HepG2 (cell line): ENCODE data around the gene TAS1R1. TPM values are rescaled to one million over a fixed set of nuclear protein-coding genes. Genes with fewer than 3 reads are reported as not detected.
A peak's percentile ranks its signal among the peaks of the same experiment; 100 is the strongest.

Experiments used
- ASH2L ChIP-seq: fragments of 300-600, 200-600 bp; sonication (generic); IDR thresholded peaks from 2 replicates; pipeline ENCODE4 v1.7.0; 2017; ENCODE audit warnings: low read depth, mild to moderate bottlenecking, moderate library complexity, mixed read lengths, low read length; ENCODE audit not compliant: insufficient read length
- CCAR2 ChIP-seq: fragments of 200-400 bp; formaldehyde crosslinking; optimal IDR thresholded peaks from 2 replicates; pipeline ENCODE3; 2018; ENCODE audit warnings: low read depth, mild to moderate bottlenecking, low read length, moderate library complexity
- CEBPB ChIP-seq: IDR thresholded peaks from 2 replicates; pipeline ENCODE4 v1.6.1; 2011; ENCODE audit warnings: low read depth, low read length, improper control_type of control experiment, borderline replicate concordance
- FOXK1 ChIP-seq: sonication (generic); formaldehyde crosslinking; IDR thresholded peaks from 2 replicates; pipeline ENCODE4 v1.4.0; 2020; ENCODE audit warnings: low read depth, missing genetic modification reagents, borderline replicate concordance
- GFI1 ChIP-seq: sonication (generic); formaldehyde crosslinking; IDR thresholded peaks from 2 replicates; pipeline ENCODE4 v1.5.0; 2020; ENCODE audit warnings: missing genetic modification reagents, mild to moderate bottlenecking, borderline replicate concordance
- HMGXB4 ChIP-seq, 2 experiments: sonication (generic) in 1 of 2; formaldehyde crosslinking in 1 of 2; IDR thresholded peaks; 2 replicates each; pipeline versions ENCODE4 v1.4.0 to v1.6.1; 2018 to 2020; ENCODE audit warnings: missing genetic modification reagents in 2 of 2, borderline replicate concordance in 1 of 2, low read depth in 1 of 2, mild to moderate bottlenecking in 1 of 2, missing biosample characterization in 1 of 2
- MAX ChIP-seq: IDR thresholded peaks from 2 replicates; pipeline ENCODE4 v1.6.1; 2012; ENCODE audit warnings: inconsistent platforms
- TBX2 ChIP-seq: sonication (generic); formaldehyde crosslinking; IDR thresholded peaks from 2 replicates; pipeline ENCODE4 v1.5.0; 2020; ENCODE audit warnings: missing genetic modification reagents, mild to moderate bottlenecking, borderline replicate concordance
- TRAFD1 ChIP-seq: sonication (generic); formaldehyde crosslinking; IDR thresholded peaks from 2 replicates; pipeline ENCODE4 v1.5.1; 2020; ENCODE audit warnings: missing genetic modification reagents, mild to moderate bottlenecking, borderline replicate concordance
- ZBED4 ChIP-seq: sonication (generic); formaldehyde crosslinking; IDR thresholded peaks from 2 replicates; pipeline ENCODE4 v1.4.0; 2020; ENCODE audit warnings: missing genetic modification reagents, borderline replicate concordance
- ZFX ChIP-seq: sonication (generic); formaldehyde crosslinking; IDR thresholded peaks from 2 replicates; pipeline ENCODE4 v1.4.0; 2020; ENCODE audit warnings: mild to moderate bottlenecking, low read depth, missing genetic modification reagents, moderate library complexity
- ZNF274 ChIP-seq: sonication (generic); formaldehyde crosslinking; IDR thresholded peaks from 2 replicates; pipeline ENCODE4 v1.5.1; 2020; ENCODE audit warnings: mild to moderate bottlenecking, missing genetic modification reagents
- ZNF337 ChIP-seq: sonication (generic); formaldehyde crosslinking; IDR thresholded peaks from 2 replicates; pipeline ENCODE4 v1.5.1; 2020; ENCODE audit warnings: missing genetic modification reagents, low read depth, mild to moderate bottlenecking, borderline replicate concordance
- ZNF687 ChIP-seq: sonication (generic); formaldehyde crosslinking; IDR thresholded peaks from 2 replicates; pipeline ENCODE4 v1.5.1; 2020; ENCODE audit warnings: mild to moderate bottlenecking, missing genetic modification reagents, moderate library complexity
- polyA plus RNA-seq, 8 experiments: library from polyadenylated mRNA; depleted of rRNA in 3 of 8; stranded (reverse) in 7 of 8; unstranded in 1 of 8; fragments of >200 nt; fragmentation: Illumina TruSeq in 4 of 8; extraction: Trizol in 4 of 8; gene quantifications; 2 replicates each; pipeline versions ENCODE4 v1.2.1 to v1.2.3, GENCODE V29; 2011 to 2016; ENCODE audit warnings: low read depth in 4 of 8, missing spikeins in 1 of 8, mixed read lengths in 1 of 8; ENCODE audit not compliant: insufficient read depth in 1 of 8
- total RNA-seq, 5 experiments: library from RNA; depleted of rRNA; stranded (reverse); fragments of >200 nt; fragmentation: Illumina TruSeq; extraction: Trizol; gene quantifications; 2 replicates each; pipeline ENCODE4 v1.2.3, GENCODE V29; 2016; ENCODE audit warnings: low read depth in 1 of 5

TAS1R1 gene
- total and polyA plus RNA-seq, 2 of the 13 experiments (the other 11 are each of a cell fraction or from before 2014, with no cell fraction given), result 1.4 to 1.6 TPM

- TF ChIP-seq TRAFD1 (CRISPR knock-in tag) (no peak), HMGXB4 (CRISPR knock-in tag; IDR thresholded peaks at IDR 0.05; ENCODE audit: borderline replicate concordance in 1 of 2, low read depth in 1 of 2) (0 out of 4 replicates have a peak, but pooled peaks of 1 of the 2 experiments have one; percentile 30), CEBPB (peak; percentile 81), ZNF274 (CRISPR knock-in tag) (peak; percentile 51; the same call in 1 of the 2 replicates), ASH2L (peak; percentile 13), MAX (peak; percentile 19; the same call in 1 of the 2 replicates), CCAR2 (peak; percentile 69), ZNF337 (CRISPR knock-in tag) (no peak), ZNF687 (CRISPR knock-in tag) (peak; percentile 44; the same call in 1 of the 2 replicates), GFI1 (CRISPR knock-in tag) (peak; percentile 31; the same call in 1 of the 2 replicates), ZBED4 (CRISPR knock-in tag) (peak; percentile 90; the same call in 1 of the 2 replicates), TBX2 (CRISPR knock-in tag) (0 out of 2 replicates have a peak, but pooled peaks have one; percentile 39), ZFX (CRISPR knock-in tag) (peak; percentile 40; the same call in 1 of the 2 replicates), FOXK1 (CRISPR knock-in tag) (no peak)
These were observed 17.7 kb downstream of the TAS1R1 start (continued) for GRCh38 chr1:6572653-6573383.
